Gastrocnemius medialis (tissue), 4 donors: ENCODE results near the gene SRPK3. TPM values are rescaled to one million over a fixed set of nuclear protein-coding genes. Genes with fewer than 3 reads are reported as not detected.

Experiments
- ATAC-seq, 2 donors: fragments of 150-250 bp; one replicate each; pipeline ENCODE4 v1.9.1; 2016
- DNase-seq, 2 donors: peaks; one replicate each; pipeline ENCODE4 v3.0.0-alpha.2; 2019
- H3K27ac ChIP-seq, 4 donors: fragments of 200-600 bp; sonication (generic); 1 replicate in 1 of 4; 2 replicates in 3 of 4; pipeline ENCODE4 v1.5.1; 2016 to 2018; ENCODE audit warnings: mild to moderate bottlenecking in 2 of 4, moderate library complexity in 1 of 4
- H3K27me3 ChIP-seq, 3 donors: fragments of 200-600 bp; sonication (generic) in 2 of 3; 1 replicate in 1 of 3; 2 replicates in 2 of 3; pipeline versions ENCODE4 v1.5.1 to v1.6.0; 2016 to 2019; ENCODE audit warnings: mild to moderate bottlenecking in 1 of 3, moderate library complexity in 1 of 3
- H3K36me3 ChIP-seq, 2 donors: fragments of 200-600 bp; sonication (generic) in 1 of 2; one replicate each; pipeline ENCODE4 v1.5.1; 2017 to 2018
- H3K4me1 ChIP-seq, 2 donors: fragments of 200-600 bp; sonication (generic) in 1 of 2; one replicate each; pipeline ENCODE4 v1.5.1; 2016 to 2017; ENCODE audit warnings: mild to moderate bottlenecking in 2 of 2
- H3K4me3 ChIP-seq, 4 donors: fragments of 200-600 bp; sonication (generic) in 3 of 4; 1 replicate in 1 of 4; 2 replicates in 3 of 4; pipeline ENCODE4 v1.5.1; 2016 to 2019; ENCODE audit warnings: mild to moderate bottlenecking in 2 of 4
- H3K9me3 ChIP-seq, 3 donors: fragments of 200-600 bp; sonication (generic) in 2 of 3; 1 replicate in 1 of 3; 2 replicates in 2 of 3; pipeline ENCODE4 v1.5.1; 2016 to 2019
- CTCF ChIP-seq, 5 experiments: fragments of 450-650 bp in 3 of 5; fragments of 200-600 bp in 2 of 5; sonication (generic) in 2 of 5; IDR thresholded peaks in 4 of 5; conservative IDR thresholded peaks in 1 of 5; 1 replicate in 4 of 5; 2 replicates in 1 of 5; pipeline ENCODE4 v1.5.1; 2016 to 2019; ENCODE audit warnings: antibody characterized with exemption in 5 of 5, mild to moderate bottlenecking in 3 of 5, moderate library complexity in 3 of 5
- POLR2A ChIP-seq, 2 donors: fragments of 450-650 bp; IDR thresholded peaks; one replicate each; pipeline ENCODE4 v1.6.1; 2017; ENCODE audit warnings: antibody characterized with exemption in 2 of 2, mild to moderate bottlenecking in 2 of 2, moderate library complexity in 2 of 2
- in situ Hi-C, 4 donors: fragments of 200-750 bp; cut with MboI; loops; one replicate each; pipeline versions ENCODE4 v1.15.0 to v1.8.0; 2017; ENCODE audit warnings: low sequenced_read_pairs in 4 of 4
- intact Hi-C: fragments of 100-400 bp; cut with DNase I; formaldehyde crosslinking; loops from one replicate; pipeline ENCODE4 v1.15.1; 2023; ENCODE audit warnings: low total_unique reads
- total RNA-seq, 4 donors: library from RNA; depleted of rRNA; stranded (reverse); fragments of >200 nt; gene quantifications; one replicate each; pipeline versions ENCODE4 v1.1.0 to v1.2.3, GENCODE V29; 2016

The SRPK3 gene
- total RNA-seq, 4 donors from 2014 or later, result 30.3 to 39.9 (median 33.8) TPM

- Histone ChIP-seq H3K36me3 (no peaks in the 10 kb centered on the region), H3K9me3 (no peaks in the 10 kb centered on the region), H3K27ac (no peak overlapping the region), H3K4me3 (no peak overlapping the region), H3K27me3 (no peaks in the 10 kb centered on the region), H3K4me1 (no peaks in the 10 kb centered on the region)
- intact Hi-C loops (no loop called here), in situ Hi-C loops (no loop called here)
- ATAC-seq (peak in 1 of 2 donors; percentile 16), DNase-seq (peak in 1 of 2 donors; percentile 6)
- TF ChIP-seq POLR2A (IDR thresholded peaks at IDR 0.05) (no peak), CTCF (IDR thresholded peaks at IDR 0.05 in 4 of 5, conservative IDR thresholded peaks at IDR 0.05 in 1 of 5) (no peak)
These were observed 17.4 kb upstream of the SRPK3 start for GRCh38 chrX:153763298-153763932.

DNA sequence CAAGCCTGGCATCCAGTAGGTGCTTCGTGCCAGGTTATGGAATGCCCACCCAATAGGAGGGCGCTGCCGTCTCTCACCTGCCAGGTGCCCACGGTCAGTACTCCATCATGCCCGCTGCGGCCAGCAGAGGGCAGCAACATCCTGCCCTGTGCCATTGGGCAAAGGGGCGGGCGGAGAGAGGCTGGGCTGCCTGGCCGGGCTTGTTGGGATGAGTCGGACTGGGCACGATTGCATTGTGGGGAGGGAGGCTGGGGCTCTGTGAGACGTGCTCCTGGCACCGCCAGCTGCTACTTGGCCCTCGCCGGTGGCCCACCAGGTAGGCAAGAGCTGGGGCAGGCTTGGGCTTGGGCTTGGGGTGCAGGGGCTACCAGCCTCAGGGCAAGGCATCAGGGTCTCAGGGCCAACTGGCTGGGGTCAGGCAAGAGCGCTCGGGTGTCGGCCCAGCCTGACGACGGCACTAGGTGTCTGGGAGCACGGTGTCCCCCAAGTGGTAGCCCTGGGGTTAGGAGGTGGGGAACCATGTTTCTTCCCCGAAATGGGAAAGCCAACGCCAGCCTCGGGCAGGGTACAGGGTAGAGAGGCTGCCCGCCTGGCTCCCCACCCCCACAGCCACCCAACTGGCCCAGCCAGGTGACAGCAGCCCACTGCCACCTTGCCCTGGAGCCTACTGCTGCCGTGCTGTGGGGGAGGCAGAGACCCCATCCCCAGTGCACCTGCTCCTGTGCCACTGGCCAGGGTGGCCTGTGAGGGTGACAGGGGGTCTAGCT, 16.7 kb upstream of the SRPK3 start, which contains the start of gene PLXNB3:
Gene PLXNB3 (plus strand): TSS at position 261 of the 767 bp plus-strand sequence. CDS start 1,287 bp downstream, outside the sequence.
- no peaks in the 10 kb centered on the region for H3K4me1 ChIP-seq
- TF ChIP-seq POLR2A (IDR thresholded peaks at IDR 0.05), result no peak
- peak; percentile 63 to 90 (median 82) for TF ChIP-seq CTCF (IDR thresholded peaks at IDR 0.05 in 4 of 5, conservative IDR thresholded peaks at IDR 0.05 in 1 of 5)
- ATAC-seq (peak; percentile 62 to 84), DNase-seq (peak; percentile 41 to 68)
- no peak within 1 kb of the TSS for H3K4me3 ChIP-seq
- in situ Hi-C loops (no loop called here), intact Hi-C loops (loop anchor here (1.0 to 2.0 kb wide), 2 partner anchors 18 to 189 kb away; no protein-coding TSS in a partner anchor)
- H3K27me3 ChIP-seq, result no peaks in the 10 kb centered on the region
- H3K27ac ChIP-seq, result no peak within 1 kb of the TSS
- no peaks in the 10 kb centered on the region for H3K9me3 ChIP-seq
- H3K36me3 ChIP-seq, result no peaks in the 10 kb centered on the region

DNA sequence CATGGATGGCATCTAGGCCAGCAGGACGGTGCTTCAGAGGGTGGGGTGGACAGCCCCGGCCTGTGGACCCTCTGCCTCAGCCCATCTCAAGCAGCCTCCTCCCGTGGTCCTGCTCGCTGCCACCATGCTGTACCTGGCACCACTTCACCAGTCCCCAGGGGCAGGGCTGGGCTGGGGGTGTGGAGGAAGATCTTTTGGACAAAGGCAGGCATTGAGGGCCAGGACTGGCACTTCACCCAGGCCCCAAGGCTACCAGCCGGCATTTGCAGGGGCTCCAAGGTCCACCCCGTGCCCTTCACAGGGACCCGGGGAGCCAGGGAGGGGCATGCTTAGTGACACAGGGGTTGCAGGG, 16.1 kb upstream of the SRPK3 start:
- DNase-seq (no peak), ATAC-seq (no peak)
- intact Hi-C loops (loop anchor here (1.0 to 2.0 kb wide), 2 partner anchors 18 to 188 kb away; no protein-coding TSS in a partner anchor), in situ Hi-C loops (no loop called here)
- Histone ChIP-seq H3K4me1 (no peaks in the 10 kb centered on the region), H3K27me3 (no peaks in the 10 kb centered on the region), H3K9me3 (no peaks in the 10 kb centered on the region), H3K36me3 (no peaks in the 10 kb centered on the region), H3K4me3 (no peak overlapping the region), H3K27ac (no peak overlapping the region)
- TF ChIP-seq CTCF (IDR thresholded peaks at IDR 0.05 in 4 of 5, conservative IDR thresholded peaks at IDR 0.05 in 1 of 5), result no peak
- TF ChIP-seq POLR2A (IDR thresholded peaks at IDR 0.05), result no peak

GRCh38 chrX:153765138-153766079, 15.4 kb upstream of the SRPK3 start:
- no peak overlapping the region for H3K4me3 ChIP-seq
- no peaks in the 10 kb centered on the region for H3K9me3 ChIP-seq
- ATAC-seq, result no peak
- no peaks in the 10 kb centered on the region for H3K36me3 ChIP-seq
- no peaks in the 10 kb centered on the region for H3K4me1 ChIP-seq
- no peaks in the 10 kb centered on the region for H3K27me3 ChIP-seq
- no peak overlapping the region for H3K27ac ChIP-seq
- in situ Hi-C loops, result no loop called here
- TF ChIP-seq CTCF (IDR thresholded peaks at IDR 0.05 in 4 of 5, conservative IDR thresholded peaks at IDR 0.05 in 1 of 5) (no peak), POLR2A (IDR thresholded peaks at IDR 0.05) (no peak)
- intact Hi-C loops, result loop anchor here (2.0 kb wide), 1 partner anchor 187 kb away; no protein-coding TSS in a partner anchor
- no peak for DNase-seq
